ENCODE measurements around the gene CDK13.

The CDK13 gene

DNA sequence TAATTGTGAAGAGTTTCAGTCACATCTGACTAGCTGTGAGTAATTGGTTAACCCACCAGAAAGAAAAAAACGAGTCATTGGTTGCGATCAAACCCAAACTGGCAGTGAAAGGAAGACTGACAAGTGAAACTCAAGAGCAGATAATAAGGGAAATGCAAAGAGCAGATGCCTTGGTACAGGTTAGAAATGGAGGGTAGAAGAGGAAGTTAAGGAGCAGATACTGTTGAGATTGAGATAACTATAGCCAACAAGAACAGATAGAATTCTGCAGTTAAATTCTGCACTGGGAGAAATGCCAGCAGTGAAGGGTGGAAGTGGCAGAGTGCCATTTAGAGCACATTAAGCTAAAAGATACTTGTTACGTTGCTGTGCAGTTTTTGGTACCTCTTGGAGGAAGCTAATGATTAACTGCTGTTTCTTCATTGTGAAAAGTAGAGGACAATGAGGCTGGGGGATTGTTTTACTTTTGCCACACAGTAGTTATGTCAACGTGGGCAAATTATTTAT, 65.8 kb downstream of the CDK13 start:
- TF ChIP-seq, protein P1, sequence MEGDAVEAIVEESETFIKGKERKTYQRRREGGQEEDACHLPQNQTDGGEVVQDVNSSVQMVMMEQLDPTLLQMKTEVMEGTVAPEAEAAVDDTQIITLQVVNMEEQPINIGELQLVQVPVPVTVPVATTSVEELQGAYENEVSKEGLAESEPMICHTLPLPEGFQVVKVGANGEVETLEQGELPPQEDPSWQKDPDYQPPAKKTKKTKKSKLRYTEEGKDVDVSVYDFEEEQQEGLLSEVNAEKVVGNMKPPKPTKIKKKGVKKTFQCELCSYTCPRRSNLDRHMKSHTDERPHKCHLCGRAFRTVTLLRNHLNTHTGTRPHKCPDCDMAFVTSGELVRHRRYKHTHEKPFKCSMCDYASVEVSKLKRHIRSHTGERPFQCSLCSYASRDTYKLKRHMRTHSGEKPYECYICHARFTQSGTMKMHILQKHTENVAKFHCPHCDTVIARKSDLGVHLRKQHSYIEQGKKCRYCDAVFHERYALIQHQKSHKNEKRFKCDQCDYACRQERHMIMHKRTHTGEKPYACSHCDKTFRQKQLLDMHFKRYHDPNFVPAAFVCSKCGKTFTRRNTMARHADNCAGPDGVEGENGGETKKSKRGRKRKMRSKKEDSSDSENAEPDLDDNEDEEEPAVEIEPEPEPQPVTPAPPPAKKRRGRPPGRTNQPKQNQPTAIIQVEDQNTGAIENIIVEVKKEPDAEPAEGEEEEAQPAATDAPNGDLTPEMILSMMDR (IDR thresholded peaks at IDR 0.05; ENCODE audit: extremely low read depth, insufficient read depth, missing control alignments): no peak
- in situ Hi-C loops (cut with MboI; ENCODE audit: low pct_unique_long_range_greater_than_20kb, low sequenced_read_pairs, unreplicated experiment): no loop called here
- peak; percentile 63 for DNase-seq (ENCODE audit: low spot score)

- no peak for DNase-seq (ENCODE audit: low spot score)
- TF ChIP-seq, protein P1 (IDR thresholded peaks at IDR 0.05; ENCODE audit: extremely low read depth, insufficient read depth, missing control alignments): no peak
- in situ Hi-C loops (cut with MboI; ENCODE audit: low pct_unique_long_range_greater_than_20kb, low sequenced_read_pairs, unreplicated experiment): no loop called here
Observed at GRCh38 chr7:40019558-40019957, 69.5 kb downstream of the CDK13 start.

DNA sequence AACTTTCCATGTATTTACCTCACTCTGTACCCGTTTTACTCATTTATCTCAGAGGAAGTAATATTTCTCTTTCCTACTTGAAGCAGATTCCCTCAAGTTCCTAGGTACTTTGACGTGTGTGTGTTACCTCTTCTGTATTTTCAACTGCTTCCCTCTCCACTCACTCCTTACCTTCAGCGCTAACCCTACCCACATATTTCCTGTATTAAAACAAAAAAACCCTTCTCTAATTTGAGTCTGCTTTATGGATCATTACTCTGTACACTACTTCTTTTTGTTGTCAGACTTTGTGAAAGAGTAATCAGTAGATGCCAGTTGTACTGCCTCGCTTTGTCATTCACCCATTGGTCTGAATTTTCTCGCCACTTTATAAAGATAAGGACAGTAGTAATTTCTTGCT, 74.0 kb downstream of the CDK13 start:
- no peak for DNase-seq (ENCODE audit: low spot score)
- TF ChIP-seq, protein P1 (IDR thresholded peaks at IDR 0.05; ENCODE audit: extremely low read depth, insufficient read depth, missing control alignments): no peak
- in situ Hi-C loops (cut with MboI; ENCODE audit: low pct_unique_long_range_greater_than_20kb, low sequenced_read_pairs, unreplicated experiment): no loop called here

DNA sequence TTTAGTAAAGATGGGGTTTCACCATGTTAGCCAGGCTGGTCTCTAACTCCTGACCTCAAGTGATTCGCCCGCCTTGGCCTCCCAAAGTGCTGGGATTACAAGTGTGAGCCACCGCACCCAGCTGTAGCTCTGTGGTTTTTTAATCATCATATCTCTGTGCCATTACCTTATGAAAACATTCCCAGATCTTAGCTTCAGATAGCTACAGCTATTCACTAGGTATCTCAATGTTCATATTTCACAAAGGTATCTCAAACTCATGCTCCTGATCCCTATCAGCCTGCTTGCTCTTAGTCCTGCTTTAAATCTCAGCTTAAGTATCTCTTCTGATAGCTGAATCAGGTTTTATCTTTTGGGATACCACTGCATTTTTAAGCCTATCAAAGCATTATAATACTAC, 74.8 kb downstream of the CDK13 start:
- in situ Hi-C loops (cut with MboI; ENCODE audit: low pct_unique_long_range_greater_than_20kb, low sequenced_read_pairs, unreplicated experiment): no loop called here
- TF ChIP-seq, protein P1 (IDR thresholded peaks at IDR 0.05; ENCODE audit: extremely low read depth, insufficient read depth, missing control alignments): no peak
- no peak for DNase-seq (ENCODE audit: low spot score)

GRCh38 chr7:40027545-40027944, 77.5 kb downstream of the CDK13 start:
- in situ Hi-C loops (cut with MboI; ENCODE audit: low pct_unique_long_range_greater_than_20kb, low sequenced_read_pairs, unreplicated experiment): no loop called here
- no peak for DNase-seq (ENCODE audit: low spot score)
- TF ChIP-seq, protein P1 (IDR thresholded peaks at IDR 0.05; ENCODE audit: extremely low read depth, insufficient read depth, missing control alignments): no peak

- TF ChIP-seq, protein P1 (IDR thresholded peaks at IDR 0.05; ENCODE audit: extremely low read depth, insufficient read depth, missing control alignments): no peak
- in situ Hi-C loops (cut with MboI; ENCODE audit: low pct_unique_long_range_greater_than_20kb, low sequenced_read_pairs, unreplicated experiment): no loop called here
- DNase-seq (ENCODE audit: low spot score): no peak
Observed at GRCh38 chr7:40033826-40034225, 83.8 kb downstream of the CDK13 start.

- in situ Hi-C loops (cut with MboI; ENCODE audit: low pct_unique_long_range_greater_than_20kb, low sequenced_read_pairs, unreplicated experiment): loop anchor here (10.0 kb wide), 1 partner anchor 87 kb away; the partner anchor contains the start of gene CDK13
- TF ChIP-seq, protein P1 (IDR thresholded peaks at IDR 0.05; ENCODE audit: extremely low read depth, insufficient read depth, missing control alignments): no peak
- no peak for DNase-seq (ENCODE audit: low spot score)
Observed at GRCh38 chr7:40041456-40041855, 91.4 kb downstream of the CDK13 start.
